Fibroblast of the aortic adventitia (primary cell): ENCODE results near the gene DAGLB. TPM values are rescaled to one million over a fixed set of nuclear protein-coding genes. Genes with fewer than 3 reads are reported as not detected.
A peak's percentile ranks its signal among the peaks of the same experiment; 100 is the strongest.
"Not testable (repeated sequence)": the region's sequence is repeated elsewhere in the genome, so short reads cannot be mapped to it uniquely, and the experiment has no call there.

Experiments
- DNase-seq: peaks from one replicate; pipeline ENCODE4 v3.0.0-alpha.2; 2010; ENCODE audit warnings: low read depth
- H3K4me3 ChIP-seq: 2 replicates; pipeline ENCODE4 v1.5.1; 2011; ENCODE audit warnings: low read depth, mild to moderate bottlenecking, control low read depth, low read length, moderate library complexity
- total RNA-seq: library from RNA; depleted of rRNA; stranded (reverse); fragments of >200 nt; gene quantifications from 2 replicates; pipeline ENCODE4 v1.2.3, GENCODE V29; 2012; ENCODE audit warnings: low replicate concordance
- TF ChIP-seq, protein P1 (sequence below): IDR thresholded peaks from 2 replicates; pipeline ENCODE4 v1.5.1; 2011; ENCODE audit warnings: mild to moderate bottlenecking, low read length, control low read depth, inconsistent platforms; ENCODE audit not compliant: insufficient read depth

Gene DAGLB
- total RNA-seq, 1 donor: 21.4 TPM

DNA sequence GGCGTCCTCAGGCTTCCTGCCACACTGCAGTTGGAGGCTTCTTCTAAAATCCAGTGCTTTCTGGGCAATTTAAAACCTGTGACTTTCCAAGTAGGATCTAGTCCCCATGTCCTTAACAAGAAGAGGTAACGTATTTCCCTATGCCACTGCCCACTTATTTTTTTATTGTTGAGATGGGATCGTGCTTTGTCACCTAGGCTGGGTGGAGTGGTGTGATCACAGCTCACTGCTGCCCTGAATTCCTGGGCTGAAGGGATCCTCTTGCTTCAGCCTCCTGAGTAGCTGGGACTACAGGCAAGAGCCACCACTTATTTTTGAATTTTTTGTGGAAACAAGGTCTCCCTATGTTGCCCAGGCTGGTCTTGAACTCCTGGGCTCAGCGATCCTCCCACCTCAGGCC, 63.4 kb downstream of the DAGLB start:
- DNase-seq: no peak
- TF ChIP-seq, protein P1, sequence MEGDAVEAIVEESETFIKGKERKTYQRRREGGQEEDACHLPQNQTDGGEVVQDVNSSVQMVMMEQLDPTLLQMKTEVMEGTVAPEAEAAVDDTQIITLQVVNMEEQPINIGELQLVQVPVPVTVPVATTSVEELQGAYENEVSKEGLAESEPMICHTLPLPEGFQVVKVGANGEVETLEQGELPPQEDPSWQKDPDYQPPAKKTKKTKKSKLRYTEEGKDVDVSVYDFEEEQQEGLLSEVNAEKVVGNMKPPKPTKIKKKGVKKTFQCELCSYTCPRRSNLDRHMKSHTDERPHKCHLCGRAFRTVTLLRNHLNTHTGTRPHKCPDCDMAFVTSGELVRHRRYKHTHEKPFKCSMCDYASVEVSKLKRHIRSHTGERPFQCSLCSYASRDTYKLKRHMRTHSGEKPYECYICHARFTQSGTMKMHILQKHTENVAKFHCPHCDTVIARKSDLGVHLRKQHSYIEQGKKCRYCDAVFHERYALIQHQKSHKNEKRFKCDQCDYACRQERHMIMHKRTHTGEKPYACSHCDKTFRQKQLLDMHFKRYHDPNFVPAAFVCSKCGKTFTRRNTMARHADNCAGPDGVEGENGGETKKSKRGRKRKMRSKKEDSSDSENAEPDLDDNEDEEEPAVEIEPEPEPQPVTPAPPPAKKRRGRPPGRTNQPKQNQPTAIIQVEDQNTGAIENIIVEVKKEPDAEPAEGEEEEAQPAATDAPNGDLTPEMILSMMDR: no peak
- no peak overlapping the region for H3K4me3 ChIP-seq

DNA sequence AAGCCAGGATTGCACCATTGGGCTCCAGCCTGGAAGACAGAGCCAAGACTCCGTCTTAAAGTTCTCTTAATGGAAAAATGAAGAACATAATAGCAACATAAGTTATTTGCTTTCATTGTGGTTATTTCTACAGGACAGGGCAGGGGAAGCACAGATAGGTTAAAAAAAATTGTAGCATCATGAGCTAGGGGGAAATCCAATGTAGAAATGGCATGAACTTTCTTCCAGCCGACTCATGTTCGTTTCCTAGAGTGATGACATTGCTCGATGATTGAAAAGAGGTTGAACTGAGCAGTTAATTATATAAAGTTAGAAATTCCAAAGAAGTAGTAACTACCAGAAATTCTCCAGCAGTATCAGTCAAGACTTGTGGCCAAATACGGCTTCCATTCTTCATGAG, 64.9 kb downstream of the DAGLB start:
- TF ChIP-seq, protein P1: no peak
- DNase-seq: peak; percentile 50

GRCh38 chr7:6381846-6382245, 65.9 kb downstream of the DAGLB start:
- H3K4me3 ChIP-seq, DNase-seq: not testable (repeated sequence)

More for the DNA sequence above, 64.9 kb downstream of the DAGLB start:
- H3K4me3 ChIP-seq: no peak overlapping the region

GRCh38 chr7:6380310-6381095, 67.3 kb downstream of the DAGLB start:
- no peak for DNase-seq
- TF ChIP-seq, protein P1: no peak
- no peak overlapping the region for H3K4me3 ChIP-seq

GRCh38 chr7:6379886-6380285, 67.9 kb downstream of the DAGLB start:
- no peak overlapping the region for H3K4me3 ChIP-seq
- TF ChIP-seq, protein P1: no peak
- DNase-seq: no peak

DNA sequence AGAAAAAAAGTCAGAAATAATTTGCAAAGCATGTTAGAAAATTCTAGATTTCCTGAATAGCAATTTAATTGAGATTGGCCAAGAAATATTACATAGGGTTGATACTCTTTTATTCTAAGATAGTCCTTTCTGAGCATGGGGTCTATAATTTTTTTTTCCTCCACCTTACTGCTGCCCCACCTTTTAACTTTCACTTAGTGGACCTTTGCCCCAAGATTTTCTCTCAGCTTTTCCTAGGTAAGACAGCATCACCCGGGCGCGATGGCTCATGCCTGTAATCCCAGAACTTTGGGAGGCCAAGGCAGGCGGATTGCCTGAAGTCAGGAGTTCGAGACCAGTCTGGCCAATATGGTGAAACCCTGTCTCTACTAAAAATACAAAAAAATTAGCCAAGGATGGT, 69.2 kb downstream of the DAGLB start:
- DNase-seq, H3K4me3 ChIP-seq: not testable (repeated sequence)

- peak overlapping the region; percentile 40 for H3K4me3 ChIP-seq
- no peak for DNase-seq
- TF ChIP-seq, protein P1: no peak
These were observed 70.9 kb downstream of the DAGLB start for GRCh38 chr7:6376820-6377219.
